AG04449 (cell line): Measurements from ENCODE around the gene PELO.

Experiments
- CTCF ChIA-PET: fragments of 350-600 bp; formaldehyde crosslinking; extraction: SDS; loops from one replicate; lab custom pipeline; 2021; ENCODE audit warnings: antibody characterized with exemption; lab: Yijun Ruan, JAX
- POLR2A ChIA-PET: fragments of 400-600, 350-600 bp; formaldehyde crosslinking; extraction: SDS; loops from one replicate; lab custom pipeline; 2020; ENCODE audit warnings: antibody characterized with exemption, inconsistent platforms; lab: Yijun Ruan, JAX
- DNase-seq: peaks from one replicate; pipeline ENCODE4 v3.0.0-alpha.2; 2010; ENCODE audit warnings: low read depth, low spot score
- H3K4me3 ChIP-seq: 2 replicates; pipeline ENCODE4 v1.5.1; 2011; ENCODE audit warnings: low read depth, mild to moderate bottlenecking, control low read depth, low read length
- CTCF ChIP-seq: IDR thresholded peaks from one replicate; pipeline ENCODE4 v1.5.1; 2011; ENCODE audit warnings: mild to moderate bottlenecking, moderate library complexity, low read length, control low read depth, inconsistent platforms; ENCODE audit not compliant: insufficient read depth; ENCODE audit errors: missing control alignments

PELO gene

GRCh38 chr5:52784737-52785136, 3.0 kb upstream of the PELO start:
- no peak for DNase-seq
- ChIA-PET POLR2A (no interaction called here), CTCF (no interaction called here)
- TF ChIP-seq CTCF = no peak
- no peak overlapping the region for H3K4me3 ChIP-seq

GRCh38 chr5:52786391-52786790, 1.3 kb upstream of the PELO start:
- TF ChIP-seq CTCF = no peak
- no peak overlapping the region for H3K4me3 ChIP-seq
- POLR2A ChIA-PET = interaction anchor here (0.6 to 1.8 kb wide), 2 partner anchors 13 to 126 kb away, joined by 3 to 11 read pairs; no protein-coding TSS in a partner anchor
- CTCF ChIA-PET = interaction anchor here (0.9 to 2.1 kb wide), 5 partner anchors 8 to 130 kb away, joined by 3 to 13 read pairs (median 4); no protein-coding TSS in a partner anchor
- no peak for DNase-seq

- ChIA-PET POLR2A (interaction anchor here (0.6 to 1.8 kb wide), 2 partner anchors 12 to 127 kb away, joined by 3 to 11 read pairs; no protein-coding TSS in a partner anchor), CTCF (interaction anchor here (0.9 to 2.1 kb wide), 13 partner anchors 9 to 309 kb away, joined by 3 to 13 read pairs (median 3); no protein-coding TSS in a partner anchor)
- H3K4me3 ChIP-seq = peak overlapping the region; percentile 77
- TF ChIP-seq CTCF = no peak
- DNase-seq = no peak
These were observed 642 bp upstream of the PELO start for GRCh38 chr5:52786949-52787599.

GRCh38 chr5:52788505-52788821, 747 bp downstream of the PELO start:
- peak overlapping the region; percentile 77 for H3K4me3 ChIP-seq
- POLR2A ChIA-PET = interaction anchor here (1.8 kb wide), 1 partner anchor 11 kb away, joined by 11 read pairs; no protein-coding TSS in a partner anchor
- no peak for TF ChIP-seq CTCF
- CTCF ChIA-PET = interaction anchor here (1.1 to 2.1 kb wide), 9 partner anchors 10 to 308 kb away, joined by 3 to 13 read pairs (median 6); no protein-coding TSS in a partner anchor
- no peak for DNase-seq

GRCh38 chr5:52789378-52789777, 1.7 kb downstream of the PELO start:
- POLR2A ChIA-PET = interaction anchor here (1.1 kb wide), 1 partner anchor 10 kb away, joined by 6 read pairs; no protein-coding TSS in a partner anchor
- no peak for DNase-seq
- H3K4me3 ChIP-seq = peak overlapping the region; percentile 77
- TF ChIP-seq CTCF = no peak
- CTCF ChIA-PET = interaction anchor here (0.6 to 2.0 kb wide), 5 partner anchors 10 to 128 kb away, joined by 3 to 13 read pairs (median 6); no protein-coding TSS in a partner anchor

GRCh38 chr5:52789851-52790250, 2.1 kb downstream of the PELO start:
- no peak for DNase-seq
- no peak for TF ChIP-seq CTCF
- ChIA-PET POLR2A (interaction anchor here (1.1 kb wide), 1 partner anchor 10 kb away, joined by 6 read pairs; no protein-coding TSS in a partner anchor), CTCF (interaction anchor here (1.1 to 2.0 kb wide), 4 partner anchors 9 to 125 kb away, joined by 5 to 13 read pairs (median 6); no protein-coding TSS in a partner anchor)
- H3K4me3 ChIP-seq = peak overlapping the region; percentile 77
